ENCODE measurements around the gene RPE65. TPM values are rescaled to one million over a fixed set of nuclear protein-coding genes. Genes with fewer than 3 reads are reported as not detected.

Gene RPE65
- total and polyA plus RNA-seq, 2 of the 8 experiments (the other 6 are each of a cell fraction or from before 2014, with no cell fraction given), result not detected

DNA sequence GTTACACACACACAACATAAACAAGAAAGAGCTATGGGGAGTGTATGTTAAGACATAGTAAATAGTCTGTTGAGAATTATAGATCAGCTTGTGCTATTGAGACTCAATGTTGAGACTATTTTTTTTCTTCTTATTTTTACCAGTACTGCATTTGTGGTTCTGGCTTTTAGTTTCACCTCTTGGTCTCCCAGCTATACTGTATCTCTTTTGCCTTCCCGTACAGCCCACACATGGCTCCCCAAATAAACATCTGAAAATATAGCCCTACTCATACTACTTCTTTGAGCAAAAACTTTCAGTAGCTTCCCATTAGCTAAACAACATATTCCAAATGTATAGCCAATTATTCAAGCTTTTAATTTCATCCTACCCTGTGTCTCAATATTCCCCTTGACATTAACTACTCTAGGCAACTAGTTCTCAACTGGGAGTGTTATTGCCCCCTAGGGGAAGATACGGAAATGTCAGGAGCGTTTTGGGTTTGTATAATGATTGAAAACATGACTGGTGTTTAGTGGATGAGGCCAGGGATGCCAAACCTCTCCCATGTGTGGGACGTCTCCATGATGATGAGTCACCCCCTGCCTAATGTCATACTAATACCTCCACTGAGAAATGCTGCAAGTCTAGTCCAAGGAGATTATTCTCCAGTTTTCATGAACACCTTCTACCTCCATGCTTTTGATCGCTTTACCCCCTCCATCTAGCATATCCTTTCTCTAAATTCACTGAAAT is 6.8 kb downstream of the RPE65 start:
- no peaks in the 10 kb centered on the region for H3K79me1 ChIP-seq (ENCODE audit: low read depth, low read length)
- DNase-seq (ENCODE audit: low read depth in 1 of 2, low spot score in 2 of 2), result peak in 1 of 2 experiments; percentile 61
- POLR2A ChIA-PET (ENCODE audit: partially characterized antibody), result interaction anchor here (0.5 kb wide), 1 partner anchor 1971 kb away, joined by 3 read pairs; no protein-coding TSS in a partner anchor
- TF ChIP-seq RXRA (IDR thresholded peaks at IDR 0.05; ENCODE audit: insufficient read depth, low read depth, low read length) (no peak), GABPA (IDR thresholded peaks at IDR 0.05; ENCODE audit: borderline replicate concordance, insufficient read depth, low read length) (no peak), TCF12 (IDR thresholded peaks at IDR 0.05; ENCODE audit: low read depth, low read length) (no peak), BCL11A (IDR thresholded peaks at IDR 0.05; ENCODE audit: low read depth in 2 of 2, low read length in 2 of 2) (no peak), ATF3 (IDR thresholded peaks at IDR 0.05; ENCODE audit: insufficient read depth, low read depth, low read length) (no peak), CREB1 (IDR thresholded peaks at IDR 0.05) (no peak), RAD21 (IDR thresholded peaks at IDR 0.05 in 1 of 2, conservative IDR thresholded peaks at IDR 0.05 in 1 of 2; ENCODE audit: low read depth in 2 of 2, low read length in 2 of 2) (peak; percentile 56 to 68)
- TF ChIP-seq, protein P1, sequence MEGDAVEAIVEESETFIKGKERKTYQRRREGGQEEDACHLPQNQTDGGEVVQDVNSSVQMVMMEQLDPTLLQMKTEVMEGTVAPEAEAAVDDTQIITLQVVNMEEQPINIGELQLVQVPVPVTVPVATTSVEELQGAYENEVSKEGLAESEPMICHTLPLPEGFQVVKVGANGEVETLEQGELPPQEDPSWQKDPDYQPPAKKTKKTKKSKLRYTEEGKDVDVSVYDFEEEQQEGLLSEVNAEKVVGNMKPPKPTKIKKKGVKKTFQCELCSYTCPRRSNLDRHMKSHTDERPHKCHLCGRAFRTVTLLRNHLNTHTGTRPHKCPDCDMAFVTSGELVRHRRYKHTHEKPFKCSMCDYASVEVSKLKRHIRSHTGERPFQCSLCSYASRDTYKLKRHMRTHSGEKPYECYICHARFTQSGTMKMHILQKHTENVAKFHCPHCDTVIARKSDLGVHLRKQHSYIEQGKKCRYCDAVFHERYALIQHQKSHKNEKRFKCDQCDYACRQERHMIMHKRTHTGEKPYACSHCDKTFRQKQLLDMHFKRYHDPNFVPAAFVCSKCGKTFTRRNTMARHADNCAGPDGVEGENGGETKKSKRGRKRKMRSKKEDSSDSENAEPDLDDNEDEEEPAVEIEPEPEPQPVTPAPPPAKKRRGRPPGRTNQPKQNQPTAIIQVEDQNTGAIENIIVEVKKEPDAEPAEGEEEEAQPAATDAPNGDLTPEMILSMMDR (IDR thresholded peaks at IDR 0.05; ENCODE audit: control extremely low read depth in 1 of 3, insufficient read depth in 1 of 3, low read depth in 1 of 3, low read length in 3 of 3), result peak in 2 of 3 experiments; percentile 54 to 72; a peak in 2 of 4 replicates

More for the DNA sequence above, 6.8 kb downstream of the RPE65 start:
- Histone ChIP-seq H2BK20ac (ENCODE audit: low read length) (no peak overlapping the region), H3K4me2 (ENCODE audit: insufficient read depth in 1 of 2, low read depth in 2 of 2, low read length in 2 of 2) (no peak overlapping the region), H2AK5ac (ENCODE audit: low read depth, low read length) (no peak overlapping the region), H3K27me3 (replicated peaks in 1 of 4; ENCODE audit: control insufficient read depth in 3 of 4, extremely low read depth in 1 of 4, insufficient read depth in 3 of 4, low read length in 3 of 4) (no peaks in the 10 kb centered on the region), H2AFZ (ENCODE audit: low read length) (no peak overlapping the region; the same call in 1 of the 2 replicates), H3K23me2 (ENCODE audit: low read depth, low read length) (no peaks in the 10 kb centered on the region), H3K27ac (ENCODE audit: low read depth, low read length) (no peak overlapping the region), H3K36me3 (ENCODE audit: control insufficient read depth in 2 of 4, insufficient read depth in 4 of 4, low read length in 3 of 4) (no peaks in the 10 kb centered on the region), H3K4me1 (replicated peaks in 1 of 4; ENCODE audit: control insufficient read depth in 3 of 4, insufficient read depth in 4 of 4, low read length in 3 of 4) (peaks cover 0 to 2% (median 0%) of the 10 kb centered on the region in 4 experiments; a peak in 2 of 7 replicates), H2BK120ac (replicated peaks; ENCODE audit: low read depth, low read length) (no peak overlapping the region), H4K91ac (replicated peaks; ENCODE audit: insufficient read length, low read length) (no peak overlapping the region), H2BK12ac (ENCODE audit: low read depth, low read length) (no peak overlapping the region), H3K9me3 (ENCODE audit: insufficient read depth in 2 of 2, low read depth in 1 of 2, low read length in 1 of 2) (no peaks in the 10 kb centered on the region), H3K56ac (replicated peaks; ENCODE audit: insufficient read length, low read depth, low read length) (no peak overlapping the region), H3K4me3 (ENCODE audit: extremely low read depth in 1 of 4, insufficient read depth in 2 of 4, low read depth in 3 of 4, low read length in 4 of 4) (no peak overlapping the region), H3K9ac (replicated peaks in 1 of 4; ENCODE audit: extremely low read depth in 1 of 4, low read depth in 3 of 4, low read length in 3 of 4) (no peak overlapping the region), H4K20me1 (replicated peaks in 1 of 2; ENCODE audit: control insufficient read depth in 1 of 2, insufficient read depth in 2 of 2, low read length in 2 of 2) (no peaks in the 10 kb centered on the region), H3K14ac (ENCODE audit: insufficient read length) (no peak overlapping the region), H4K5ac (ENCODE audit: insufficient read length, low read depth, low read length) (no peak overlapping the region), H2BK15ac (ENCODE audit: low read length) (no peak overlapping the region), H3K23ac (ENCODE audit: insufficient read length) (no peak overlapping the region), H3K18ac (ENCODE audit: extremely low read depth, low read length) (no peak overlapping the region), H2BK5ac (ENCODE audit: low read depth, low read length) (no peak overlapping the region), H3K4ac (replicated peaks; ENCODE audit: insufficient read length, low read depth, low read length) (no peak overlapping the region), H4K8ac (ENCODE audit: extremely low read depth, insufficient read depth, low read length) (no peak overlapping the region), H3K79me2 (ENCODE audit: control insufficient read depth in 1 of 2, insufficient read depth in 2 of 2, low read length in 2 of 2) (no peaks in the 10 kb centered on the region)
- WGBS, 2 experiments (ENCODE audit: extremely low coverage in 1 of 2, insufficient coverage in 1 of 2, insufficient read length in 1 of 2, insufficient replicate concordance in 2 of 2, low coverage in 1 of 2, low lambda C conversion rate in 2 of 2, missing lambda C conversion rate in 1 of 2), result 46% methylated on average over 5 of the region's 5 CpGs; no CpG with 5 or more reads in 1 of the 2 experiments
- peak; percentile 32 for FAIRE-seq
- CTCF ChIA-PET (ENCODE audit: partially characterized antibody), result interaction anchor here (0.6 to 4.3 kb wide), 49 partner anchors 10 to 1653 kb away, joined by 3 to 60 read pairs (median 4); no protein-coding TSS in a partner anchor

Data from H1 (cell line).